KOPT-K1 (cell line): Measurements from ENCODE around the gene M1AP.
"Not testable (repeated sequence)": the region's sequence is repeated elsewhere in the genome, so short reads cannot be mapped to it uniquely, and the experiment has no call there.

ENCODE experiments used
- H3K27ac ChIP-seq: fragments of 200-600 bp; sonication (generic); 2 replicates; pipeline ENCODE4 v1.5.1; 2016; ENCODE audit warnings: antibody characterized with exemption, mild to moderate bottlenecking, low read depth, low read length; ENCODE audit not compliant: poor library complexity, severe bottlenecking
- H3K36me3 ChIP-seq: fragments of 200-600 bp; sonication (generic); 2 replicates; pipeline ENCODE4 v1.5.1; 2017; ENCODE audit warnings: antibody characterized with exemption, mild to moderate bottlenecking, low read length, moderate library complexity; ENCODE audit not compliant: insufficient read depth
- H3K9me3 ChIP-seq: fragments of 200-600 bp; sonication (generic); 2 replicates; pipeline ENCODE4 v1.5.1; 2017; ENCODE audit warnings: antibody characterized with exemption, low read length, mild to moderate bottlenecking; ENCODE audit not compliant: insufficient read depth, poor library complexity, severe bottlenecking

M1AP gene

DNA sequence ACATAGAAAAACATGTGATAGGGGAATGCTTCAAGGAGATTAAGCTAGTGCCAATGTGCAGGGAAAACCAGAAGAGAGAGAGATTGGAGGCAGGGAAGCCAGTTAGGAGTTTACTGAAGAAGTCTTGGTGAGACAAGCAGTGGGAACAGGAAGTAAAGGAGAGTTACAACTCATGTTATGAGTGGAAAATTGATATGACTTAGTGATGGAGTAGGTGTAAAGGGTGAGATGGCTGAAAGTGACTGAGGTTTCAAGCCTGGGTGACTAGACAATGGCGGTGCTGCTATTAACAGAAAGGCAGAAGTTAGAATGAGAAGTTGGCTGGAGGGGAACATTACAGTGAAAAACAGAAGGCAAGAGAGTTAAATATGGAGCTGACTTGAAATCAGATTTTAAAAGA lies 77.1 kb downstream of the M1AP start:
- Histone ChIP-seq H3K36me3 (no peaks in the 10 kb centered on the region), H3K9me3 (no peaks in the 10 kb centered on the region), H3K27ac (no peak overlapping the region)

- Histone ChIP-seq H3K9me3 (no peaks in the 10 kb centered on the region), H3K27ac (no peak overlapping the region), H3K36me3 (no peaks in the 10 kb centered on the region)
Measured at GRCh38 chr2:74569686-74570085, 78.4 kb downstream of the M1AP start.

GRCh38 chr2:74567881-74568280 lies 80.2 kb downstream of the M1AP start:
- Histone ChIP-seq H3K9me3 (no peaks in the 10 kb centered on the region), H3K36me3 (no peaks in the 10 kb centered on the region), H3K27ac (no peak overlapping the region)

- H3K36me3 ChIP-seq = no peaks in the 10 kb centered on the region
- no peaks in the 10 kb centered on the region for H3K9me3 ChIP-seq
- no peak overlapping the region for H3K27ac ChIP-seq
Measured at GRCh38 chr2:74566754-74567085, 81.4 kb downstream of the M1AP start.

DNA sequence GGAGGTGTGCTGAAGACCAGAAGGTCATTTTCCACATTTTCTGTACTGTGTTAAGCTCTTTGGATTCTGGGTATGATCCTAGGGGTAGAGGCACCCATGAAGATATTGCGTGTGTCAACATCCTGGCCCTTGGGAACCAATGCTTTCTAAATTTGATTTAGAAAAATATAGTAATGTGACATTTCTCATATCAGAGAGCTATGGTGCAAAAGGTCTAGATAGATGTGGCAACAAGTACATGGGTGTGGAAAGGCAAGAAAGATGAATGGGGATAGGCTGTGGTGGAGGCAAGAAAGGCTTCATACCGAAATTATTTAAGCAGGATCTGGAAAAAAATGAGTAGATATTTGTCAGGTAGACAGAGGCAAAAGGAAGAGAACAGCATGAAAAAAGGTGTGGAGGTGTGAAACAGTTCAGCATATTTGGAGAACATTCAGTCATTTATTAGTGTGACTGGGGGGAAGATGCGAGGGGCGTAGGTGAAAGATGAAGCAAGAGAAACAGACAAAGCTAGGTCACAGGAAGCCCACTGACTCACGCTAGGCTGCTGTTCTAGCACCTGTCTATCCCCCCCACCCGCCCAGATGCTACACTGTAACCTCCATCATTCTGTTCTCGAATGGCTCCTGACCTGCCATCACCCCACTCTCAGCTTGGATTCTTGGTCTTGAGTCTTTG lies 81.9 kb downstream of the M1AP start:
- H3K27ac ChIP-seq = no peak overlapping the region
- no peaks in the 10 kb centered on the region for H3K9me3 ChIP-seq
- H3K36me3 ChIP-seq = no peaks in the 10 kb centered on the region

- H3K27ac ChIP-seq = no peak overlapping the region
- H3K9me3 ChIP-seq = no peaks in the 10 kb centered on the region
- no peaks in the 10 kb centered on the region for H3K36me3 ChIP-seq
Measured at GRCh38 chr2:74564222-74564621, 83.9 kb downstream of the M1AP start.

- no peak overlapping the region for H3K27ac ChIP-seq
- no peaks in the 10 kb centered on the region for H3K36me3 ChIP-seq
- no peaks in the 10 kb centered on the region for H3K9me3 ChIP-seq
Measured at GRCh38 chr2:74562126-74562775, 85.9 kb downstream of the M1AP start.

- not testable (repeated sequence) for H3K9me3 ChIP-seq, H3K36me3 ChIP-seq, H3K27ac ChIP-seq
Measured at GRCh38 chr2:74561022-74561421, 87.1 kb downstream of the M1AP start.

- H3K9me3 ChIP-seq = no peaks in the 10 kb centered on the region
- no peak overlapping the region for H3K27ac ChIP-seq
- H3K36me3 ChIP-seq = no peaks in the 10 kb centered on the region
Measured at GRCh38 chr2:74560591-74560990, 87.5 kb downstream of the M1AP start.

DNA sequence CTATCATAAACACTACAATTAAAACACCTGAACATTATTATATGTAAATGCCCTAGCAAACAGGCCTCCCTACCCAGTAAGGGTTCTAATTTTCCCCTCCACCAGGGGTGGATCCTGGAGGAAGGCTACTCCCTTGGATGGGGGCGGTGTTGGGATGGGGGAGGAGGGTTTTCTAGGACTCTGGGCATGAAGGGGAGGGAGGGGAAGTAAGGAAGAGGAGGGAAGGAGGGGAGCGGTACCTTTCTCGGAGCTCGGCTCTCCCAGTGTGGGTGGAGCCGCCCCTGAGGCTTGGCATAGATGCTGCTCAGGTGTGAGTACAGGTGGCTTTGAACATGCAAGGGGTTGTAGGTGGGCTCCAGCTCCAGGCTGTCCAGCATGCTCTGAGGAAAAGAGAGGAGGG lies 88.2 kb downstream of the M1AP start:
- Histone ChIP-seq H3K36me3 (no peaks in the 10 kb centered on the region), H3K27ac (no peak overlapping the region), H3K9me3 (no peaks in the 10 kb centered on the region)

DNA sequence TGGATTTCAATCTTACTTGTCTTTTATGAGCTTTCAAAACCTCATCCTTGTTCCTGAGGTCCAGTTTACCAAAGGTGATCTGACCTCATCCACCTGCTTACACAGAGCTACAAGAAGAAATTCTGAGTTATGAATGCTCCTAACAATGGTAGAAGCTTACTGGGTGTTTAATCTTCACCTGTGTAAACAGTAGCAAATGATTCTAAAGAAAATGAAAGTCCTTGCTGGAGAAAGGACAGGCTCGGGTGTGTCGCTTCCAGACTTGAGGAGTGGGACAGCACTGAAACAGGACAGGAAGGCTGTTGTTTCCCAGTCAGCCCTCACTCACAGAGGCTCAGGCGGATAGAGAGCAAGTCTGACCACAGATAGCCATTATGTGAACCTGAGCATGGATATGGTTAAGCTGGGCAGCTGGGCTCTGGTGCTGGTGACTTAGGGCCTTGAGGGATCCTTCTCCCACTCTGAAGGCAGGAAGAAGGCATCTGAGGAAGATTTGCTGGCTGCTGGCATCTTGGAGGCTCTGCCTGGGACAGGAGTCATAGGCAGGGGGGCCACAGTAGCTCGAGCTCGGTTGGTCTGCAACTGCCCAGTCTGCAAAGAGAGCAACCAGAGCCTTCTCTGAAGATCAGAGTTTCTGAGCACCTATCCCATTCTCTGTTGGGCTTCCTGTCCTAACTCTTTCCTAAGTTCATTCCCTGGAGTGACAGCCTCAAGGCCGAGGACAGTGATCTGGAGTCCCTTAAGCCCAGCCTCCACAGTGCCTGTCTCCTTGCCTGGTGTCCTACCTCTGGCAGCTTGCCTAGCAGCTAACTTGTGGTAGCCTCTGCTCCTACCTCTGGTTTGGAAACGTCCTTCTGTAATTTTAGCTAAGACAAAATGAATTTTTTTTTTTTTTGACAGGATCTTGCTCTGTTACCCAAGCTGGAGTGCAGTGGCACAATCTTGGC lies 89.6 kb downstream of the M1AP start:
- H3K36me3 ChIP-seq = no peaks in the 10 kb centered on the region
- H3K27ac ChIP-seq = no peak overlapping the region
- H3K9me3 ChIP-seq = no peaks in the 10 kb centered on the region

DNA sequence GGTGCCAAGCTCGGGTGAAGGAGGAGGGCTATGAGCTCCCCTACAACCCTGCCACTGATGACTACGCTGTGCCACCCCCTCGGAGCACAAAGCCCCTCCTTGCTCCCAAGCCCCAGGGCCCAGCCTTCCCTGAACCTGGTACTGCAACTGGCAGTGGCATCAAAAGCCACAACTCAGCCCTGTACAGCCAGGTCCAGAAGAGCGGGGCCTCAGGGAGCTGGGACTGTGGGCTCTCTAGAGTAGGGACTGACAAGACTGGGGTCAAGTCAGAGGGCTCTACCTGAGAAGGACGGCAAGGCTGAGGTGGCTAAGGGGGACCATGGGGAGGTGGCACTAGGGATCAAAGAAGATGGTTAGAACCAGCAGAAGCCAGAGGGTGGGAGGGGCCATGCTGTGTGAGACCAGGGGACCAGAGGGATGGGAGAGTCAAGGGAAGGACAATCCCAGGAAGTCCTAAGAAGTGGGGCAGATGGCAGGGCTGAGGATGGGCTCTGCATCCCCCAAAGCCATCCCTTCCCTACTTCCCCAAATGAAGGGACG lies 91.2 kb downstream of the M1AP start:
- H3K36me3 ChIP-seq = no peaks in the 10 kb centered on the region
- no peaks in the 10 kb centered on the region for H3K9me3 ChIP-seq
- no peak overlapping the region for H3K27ac ChIP-seq

GRCh38 chr2:74556159-74556558 lies 92.0 kb downstream of the M1AP start:
- Histone ChIP-seq H3K27ac (no peak overlapping the region), H3K9me3 (no peaks in the 10 kb centered on the region), H3K36me3 (no peaks in the 10 kb centered on the region)

GRCh38 chr2:74555610-74556103 lies 92.5 kb downstream of the M1AP start:
- Histone ChIP-seq H3K27ac (no peak overlapping the region), H3K9me3 (no peaks in the 10 kb centered on the region), H3K36me3 (no peaks in the 10 kb centered on the region)
